Parathyroid adenoma (tissue), 2 donors: ENCODE measurements around the gene LTC4S.

Experiments
- H2AFZ ChIP-seq: fragments of 300-600 bp; sonication (generic); one replicate; pipeline ENCODE4 v1.7.0; 2017; ENCODE audit warnings: antibody characterized with exemption, mild to moderate bottlenecking
- H3K27ac ChIP-seq: fragments of 300-600 bp; sonication (generic); one replicate; pipeline ENCODE4 v1.7.0; 2017
- H3K27me3 ChIP-seq: fragments of 300-600 bp; sonication (generic); one replicate; pipeline ENCODE4 v1.7.0; 2017; ENCODE audit warnings: low read length; ENCODE audit not compliant: control insufficient read depth, insufficient read depth
- H3K36me3 ChIP-seq: fragments of 300-600 bp; sonication (generic); one replicate; pipeline ENCODE4 v1.7.0; 2017; ENCODE audit warnings: low read length; ENCODE audit not compliant: control insufficient read depth, insufficient read depth
- H3K4me1 ChIP-seq: fragments of 300-600 bp; sonication (generic); one replicate; pipeline ENCODE4 v1.7.0; 2017; ENCODE audit warnings: control low read depth
- H3K4me2 ChIP-seq: fragments of 300-600 bp; sonication (generic); one replicate; pipeline ENCODE4 v1.7.0; 2017; ENCODE audit warnings: low read length
- H3K4me3 ChIP-seq: fragments of 300-600 bp; sonication (generic); one replicate; pipeline ENCODE4 v1.7.0; 2017; ENCODE audit warnings: low read depth, low read length
- H3K79me2 ChIP-seq: fragments of 300-600 bp; sonication (generic); one replicate; pipeline ENCODE4 v1.7.0; 2017; ENCODE audit warnings: control low read depth
- H3K9ac ChIP-seq: fragments of 300-600 bp; sonication (generic); one replicate; pipeline ENCODE4 v1.7.0; 2017; ENCODE audit warnings: mild to moderate bottlenecking
- H3K9me3 ChIP-seq: fragments of 300-600 bp; sonication (generic); one replicate; pipeline ENCODE4 v1.7.0; 2017; ENCODE audit warnings: low read length; ENCODE audit not compliant: control insufficient read depth
- CTCF ChIP-seq: fragments of 300-600 bp; sonication (generic); IDR thresholded peaks from one replicate; pipeline ENCODE4 v1.7.0; 2017; ENCODE audit warnings: antibody characterized with exemption, mild to moderate bottlenecking
- donor health status: primary hyperparathyroidism.

Gene LTC4S

DNA sequence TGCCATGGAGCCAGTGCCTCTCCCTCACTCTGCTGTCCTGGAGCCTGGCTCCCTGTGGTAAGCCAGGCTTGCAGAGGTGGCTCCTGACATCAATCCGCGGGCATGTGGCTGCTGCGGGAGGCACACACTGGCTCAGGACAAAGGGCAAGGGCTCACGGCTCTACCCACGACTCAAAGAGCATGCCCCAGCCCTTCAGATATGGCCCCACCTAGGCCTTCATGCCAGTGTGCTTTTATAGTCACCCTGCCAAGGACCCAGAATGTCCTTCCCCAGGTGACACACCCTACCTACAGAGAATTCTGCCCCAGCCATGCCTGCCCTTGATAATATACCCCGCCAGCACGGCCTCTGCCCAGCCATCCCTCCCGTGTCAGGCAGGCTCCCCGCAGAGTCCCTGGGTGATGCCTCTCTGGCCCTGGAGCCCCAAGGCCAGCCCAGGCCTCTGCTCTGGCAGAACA lies 11.3 kb downstream of the LTC4S start:
- TF ChIP-seq CTCF = no peak
- Histone ChIP-seq H3K36me3 (no peaks in the 10 kb centered on the region), H3K9me3 (no peaks in the 10 kb centered on the region), H3K9ac (peak overlapping the region; percentile 8), H3K79me2 (peaks cover 27% of the 10 kb centered on the region), H3K27ac (peak overlapping the region; percentile 33), H3K4me2 (peak overlapping the region; percentile 97), H3K4me1 (peaks cover 11% of the 10 kb centered on the region), H3K27me3 (no peaks in the 10 kb centered on the region), H3K4me3 (peak overlapping the region; percentile 70), H2AFZ (peak overlapping the region; percentile 80)

DNA sequence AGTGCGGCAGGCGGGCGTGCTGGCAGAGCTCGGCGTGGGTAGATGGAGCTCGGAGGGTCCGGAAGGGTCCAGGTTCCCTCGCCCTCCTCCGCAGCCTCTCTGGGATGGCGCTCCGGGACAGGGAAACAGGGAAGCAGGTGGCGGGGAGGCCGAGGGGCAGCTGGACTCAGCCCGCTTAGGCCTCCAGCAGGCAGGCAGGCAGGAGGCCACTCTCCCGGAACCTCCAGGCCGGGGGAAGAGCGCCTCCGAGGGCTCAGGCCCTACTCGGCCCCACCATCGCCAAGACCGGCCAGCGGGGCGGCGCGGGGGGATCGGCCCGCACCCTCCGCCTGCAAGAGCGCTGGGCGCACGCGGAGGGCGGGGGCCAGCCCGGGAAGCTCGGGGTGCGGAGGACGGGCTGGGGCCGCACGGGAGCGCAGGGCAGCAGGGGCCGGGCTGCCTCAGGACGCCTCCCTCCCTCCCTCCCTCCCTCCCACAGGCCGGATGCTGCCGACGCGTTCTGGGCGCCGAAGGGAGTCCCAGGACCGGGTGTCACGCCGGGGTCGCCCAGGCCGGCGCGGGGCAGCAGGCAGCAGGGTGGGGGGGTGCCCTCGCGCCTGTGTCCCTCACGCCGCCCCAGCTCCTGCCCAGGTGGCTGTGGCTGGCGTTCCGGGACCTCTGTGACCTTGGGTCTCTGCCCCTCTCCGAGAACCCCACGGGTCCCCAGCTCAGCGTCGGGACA lies 11.9 kb downstream of the LTC4S start:
- Histone ChIP-seq H3K79me2 (peaks cover 27% of the 10 kb centered on the region), H3K9me3 (no peaks in the 10 kb centered on the region), H3K36me3 (no peaks in the 10 kb centered on the region), H3K4me1 (peaks cover 11% of the 10 kb centered on the region), H3K9ac (peak overlapping the region; percentile 8), H3K4me3 (peak overlapping the region; percentile 70), H2AFZ (peak overlapping the region; percentile 80), H3K27me3 (no peaks in the 10 kb centered on the region), H3K4me2 (peak overlapping the region; percentile 97), H3K27ac (peak overlapping the region; percentile 54)
- TF ChIP-seq CTCF = no peak

GRCh38 chr5:179806250-179807048 lies 12.7 kb downstream of the LTC4S start, which contains the start of gene MGAT4B:
Gene MGAT4B (minus strand): TSS chr5:179806866. CDS start chr5:179806583, 283 bp downstream.
- Histone ChIP-seq H3K9me3 (no peaks in the 10 kb centered on the region), H3K4me1 (peaks cover 11% of the 10 kb centered on the region), H3K27me3 (no peaks in the 10 kb centered on the region), H3K4me2 (peak within 1 kb of the TSS; percentile 97), H3K9ac (peak within 1 kb of the TSS; percentile 8), H3K27ac (peak within 1 kb of the TSS; percentile 54), H3K4me3 (peak within 1 kb of the TSS; percentile 70), H2AFZ (peak within 1 kb of the TSS; percentile 80), H3K79me2 (peaks cover 27% of the 10 kb centered on the region), H3K36me3 (no peaks in the 10 kb centered on the region)
- no peak for TF ChIP-seq CTCF

DNA sequence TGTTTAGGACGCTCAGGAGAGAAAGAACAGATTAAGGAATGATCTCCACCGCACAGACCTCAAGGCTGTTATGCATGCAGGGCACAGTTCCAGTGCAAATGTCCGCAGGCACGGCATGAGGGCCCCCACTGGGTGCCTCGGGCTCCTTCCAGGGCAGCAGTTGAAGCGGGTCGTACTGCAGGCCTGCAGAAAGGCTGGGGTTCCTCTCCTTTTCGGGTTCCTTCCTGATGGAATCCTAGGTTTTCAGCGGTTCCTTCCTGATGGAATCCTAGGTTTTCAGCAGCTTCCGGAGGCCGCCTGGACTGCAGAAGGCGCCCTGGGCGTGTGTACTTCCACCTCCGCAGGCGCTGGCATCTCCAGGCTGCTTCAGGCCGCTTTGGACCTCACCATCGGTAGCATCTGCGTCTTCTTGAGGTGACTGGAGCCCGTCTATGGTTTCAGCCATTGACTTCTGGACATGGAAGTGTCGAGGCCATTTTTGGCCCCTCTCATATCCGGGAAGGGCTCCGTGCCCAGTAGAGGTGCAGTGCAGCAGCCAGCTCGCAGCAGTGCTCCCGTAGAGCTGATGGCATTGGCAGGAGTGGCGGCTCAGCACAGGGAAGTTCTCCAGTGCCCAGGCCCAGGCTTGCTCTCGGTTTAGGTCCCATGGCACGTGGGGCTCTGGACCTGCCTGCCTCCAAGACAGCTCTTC lies 18.5 kb downstream of the LTC4S start:
- no peak overlapping the region for H3K9ac ChIP-seq
- no peak overlapping the region for H3K4me2 ChIP-seq
- H3K27ac ChIP-seq = no peak overlapping the region
- no peak overlapping the region for H2AFZ ChIP-seq
- no peaks in the 10 kb centered on the region for H3K36me3 ChIP-seq
- H3K4me3 ChIP-seq = no peak overlapping the region
- H3K9me3 ChIP-seq = no peaks in the 10 kb centered on the region
- TF ChIP-seq CTCF = no peak
- no peaks in the 10 kb centered on the region for H3K79me2 ChIP-seq
- H3K27me3 ChIP-seq = no peaks in the 10 kb centered on the region
- no peaks in the 10 kb centered on the region for H3K4me1 ChIP-seq
